Kidney (tissue), 14 donors: Measurements from ENCODE around the gene MTRR. TPM values are rescaled to one million over a fixed set of nuclear protein-coding genes. Genes with fewer than 3 reads are reported as not detected.
"Not testable (repeated sequence)": the region's sequence is repeated elsewhere in the genome, so short reads cannot be mapped to it uniquely, and the experiment has no call there.

Experiments used
- DNase-seq, 5 donors: peaks; one replicate each; pipeline ENCODE4 v3.0.0-alpha.2; 2013 to 2020
- FAIRE-seq: peaks from 2 replicates; lab custom pipeline; 2012; peaks lifted over from hg19 to GRCh38; lab: Jason Lieb, UNC
- H3K27ac ChIP-seq, 2 donors: one replicate each; pipeline ENCODE4 v1.7.0; 2013; ENCODE audit warnings: low read depth in 2 of 2, low read length in 2 of 2, inconsistent platforms in 1 of 2
- H3K27me3 ChIP-seq: one replicate; pipeline ENCODE4 v1.7.1; 2013; ENCODE audit warnings: low read length, inconsistent platforms; ENCODE audit not compliant: control insufficient read depth, insufficient read depth
- H3K36me3 ChIP-seq, 3 donors: one replicate each; pipeline versions ENCODE4 v1.7.0 to v1.7.1; 2013; ENCODE audit warnings: low read length in 3 of 3, control low read depth in 1 of 3, inconsistent platforms in 1 of 3; ENCODE audit not compliant: insufficient read depth in 3 of 3, control insufficient read depth in 2 of 3
- H3K4me1 ChIP-seq, 3 donors: one replicate each; pipeline versions ENCODE4 v1.7.0 to v1.7.1; 2013; ENCODE audit warnings: low read length in 3 of 3, inconsistent platforms in 1 of 3, low read depth in 1 of 3; ENCODE audit not compliant: control insufficient read depth in 2 of 3, insufficient read depth in 2 of 3
- H3K4me3 ChIP-seq, 3 donors: one replicate each; pipeline versions ENCODE4 v1.7.0 to v1.8.1; 2013; ENCODE audit warnings: low read length in 3 of 3, control low read depth in 1 of 3, inconsistent platforms in 1 of 3
- H3K9ac ChIP-seq, 3 donors: one replicate each; pipeline versions ENCODE4 v1.7.0 to v1.7.1; 2013; ENCODE audit warnings: low read length in 3 of 3, control low read depth in 1 of 3, inconsistent platforms in 1 of 3
- H3K9me3 ChIP-seq, 3 donors: one replicate each; pipeline versions ENCODE4 v1.7.0 to v1.7.1; 2013; ENCODE audit warnings: low read length in 3 of 3, control low read depth in 1 of 3, inconsistent platforms in 1 of 3; ENCODE audit not compliant: control insufficient read depth in 2 of 3, insufficient read depth in 1 of 3
- CTCF ChIP-seq: IDR thresholded peaks from 3 replicates; pipeline ENCODE4 v1.5.1; 2012; ENCODE audit warnings: mild to moderate bottlenecking, moderate library complexity, borderline replicate concordance; ENCODE audit not compliant: insufficient read depth; ENCODE audit errors: extremely low read depth
- intact Hi-C: fragments of 100-400 bp; cut with DNase I; formaldehyde crosslinking; loops from one replicate; pipeline ENCODE4 v1.11.1; 2022
- polyA plus RNA-seq: library from polyadenylated mRNA; stranded (reverse); fragments of 350-450 nt; fragmentation: Illumina TruSeq; extraction: RNeasy Lipid Tissue Mini Kit (QIAGEN cat#74804); gene quantifications from one replicate; pipeline ENCODE4 v1.2.3, GENCODE V29; 2014; ENCODE audit warnings: low read depth, low replicate concordance; ENCODE audit not compliant: insufficient read depth
- total RNA-seq: library from RNA; stranded (reverse); fragmentation: NEBNext Ultra II Directional; extraction: Animal tissue kit (Norgen Biotek cat#: 25700); gene quantifications from one replicate; pipeline ENCODE4 v1.2.1, GENCODE V29; 2021
- donor health status: control.
- donor health status: control.
- donor health status: control.
- donor health status: control.
- donor health status: control.
- donor health status: DM: yes; HTN: yes; CAD: no.
- donor health status: Normal renal cell carcinoma (clear cell type).

Gene MTRR
- total and polyA plus RNA-seq, 2 donors from 2014 or later, result 19.6 to 75.8 TPM

- H3K36me3 ChIP-seq, result no peaks in the 10 kb centered on the region
- peaks cover 0 to 18% (median 0%) of the 10 kb centered on the region in 3 donors for H3K9me3 ChIP-seq
- H3K27me3 ChIP-seq, result no peaks in the 10 kb centered on the region
- no peak for FAIRE-seq
- no peaks in the 10 kb centered on the region for H3K4me1 ChIP-seq
- no peak overlapping the region for H3K27ac ChIP-seq
- no peak overlapping the region for H3K4me3 ChIP-seq
- intact Hi-C loops, result no loop called here
- DNase-seq, result no peak
- H3K9ac ChIP-seq, result no peak overlapping the region
- TF ChIP-seq CTCF, result no peak
These were observed 39.4 kb downstream of the MTRR start for GRCh38 chr5:7908317-7908716.

- no peak overlapping the region for H3K4me3 ChIP-seq
- no peak for FAIRE-seq
- no peak overlapping the region for H3K27ac ChIP-seq
- no peaks in the 10 kb centered on the region for H3K27me3 ChIP-seq
- no peaks in the 10 kb centered on the region for H3K4me1 ChIP-seq
- no peak overlapping the region for H3K9ac ChIP-seq
- no peak for TF ChIP-seq CTCF
- no peak for DNase-seq
- intact Hi-C loops, result no loop called here
- H3K9me3 ChIP-seq, result peaks cover 0 to 18% (median 0%) of the 10 kb centered on the region in 3 donors
- no peaks in the 10 kb centered on the region for H3K36me3 ChIP-seq
These were observed 41.9 kb downstream of the MTRR start for GRCh38 chr5:7910738-7911428.

GRCh38 chr5:7911429-7911771, 42.5 kb downstream of the MTRR start:
- H3K27me3 ChIP-seq, H3K4me3 ChIP-seq, H3K4me1 ChIP-seq, H3K27ac ChIP-seq, H3K36me3 ChIP-seq, FAIRE-seq, intact Hi-C loops, DNase-seq, H3K9ac ChIP-seq: not testable (repeated sequence)
- peaks cover 0 to 18% (median 0%) of the 10 kb centered on the region in 3 donors for H3K9me3 ChIP-seq

- Histone ChIP-seq H3K27me3 (no peaks in the 10 kb centered on the region), H3K4me3 (no peak overlapping the region), H3K36me3 (no peaks in the 10 kb centered on the region), H3K9me3 (peaks cover 0 to 7% (median 0%) of the 10 kb centered on the region in 3 donors), H3K4me1 (no peaks in the 10 kb centered on the region), H3K9ac (no peak overlapping the region), H3K27ac (no peak overlapping the region)
- no peak for TF ChIP-seq CTCF
- DNase-seq, result peak in 3 of 5 donors; percentile 38 to 75 (median 75)
- intact Hi-C loops, result no loop called here
- FAIRE-seq, result no peak
These were observed 47.3 kb downstream of the MTRR start for GRCh38 chr5:7916171-7916804.
